Endodermal cell (in vitro differentiated cells): Measurements from ENCODE around the gene RNLS. TPM values are rescaled to one million over a fixed set of nuclear protein-coding genes. Genes with fewer than 3 reads are reported as not detected.

ENCODE experiments used
- DNase-seq: peaks from one replicate; pipeline ENCODE4 v3.0.0-alpha.2; 2017
- H3K27ac ChIP-seq: 2 replicates; pipeline ENCODE4 v1.5.1; 2013; ENCODE audit warnings: mild to moderate bottlenecking, low read depth, low read length, moderate library complexity
- H3K27me3 ChIP-seq: 2 replicates; pipeline ENCODE4 v1.6.1; 2013; ENCODE audit warnings: mild to moderate bottlenecking, low read length, moderate library complexity; ENCODE audit not compliant: insufficient read depth, control insufficient read depth, poor library complexity, severe bottlenecking
- H3K36me3 ChIP-seq: 2 replicates; pipeline ENCODE4 v1.7.0; 2013; ENCODE audit warnings: mild to moderate bottlenecking, low read length, moderate library complexity; ENCODE audit not compliant: control insufficient read depth, insufficient read depth
- H3K4me1 ChIP-seq: one replicate; pipeline ENCODE4 v1.7.0; 2013; ENCODE audit warnings: low read length; ENCODE audit not compliant: control insufficient read depth, insufficient read depth
- H3K4me3 ChIP-seq: 2 replicates; pipeline ENCODE4 v1.5.1; 2013; ENCODE audit warnings: mild to moderate bottlenecking, low read length, moderate library complexity
- H3K9ac ChIP-seq: 2 replicates; pipeline ENCODE4 v1.6.1; 2013; ENCODE audit warnings: mild to moderate bottlenecking, low read length, moderate library complexity; ENCODE audit not compliant: poor library complexity, severe bottlenecking; ENCODE audit errors: extremely low read depth
- H3K9me3 ChIP-seq: 2 replicates; pipeline ENCODE4 v1.6.1; 2013; ENCODE audit warnings: mild to moderate bottlenecking, low read length, moderate library complexity; ENCODE audit not compliant: control insufficient read depth
- H3K27ac Mint-ChIP-seq: 2 replicates; pipeline ENCODE4 v1.8.0; 2020; ENCODE audit warnings: mixed read lengths
- H3K27me3 Mint-ChIP-seq: 2 replicates; pipeline ENCODE4 v1.8.0; 2021; ENCODE audit warnings: mild to moderate bottlenecking, mixed read lengths; ENCODE audit not compliant: insufficient read depth
- H3K36me3 Mint-ChIP-seq: 2 replicates; pipeline ENCODE4 v1.8.0; 2020; ENCODE audit warnings: low read depth, mixed read lengths
- H3K4me1 Mint-ChIP-seq: 2 replicates; pipeline ENCODE4 v1.8.0; 2020; ENCODE audit warnings: mixed read lengths
- H3K4me3 Mint-ChIP-seq: 2 replicates; pipeline ENCODE4 v1.8.0; 2020; ENCODE audit warnings: mild to moderate bottlenecking, moderate library complexity, mixed read lengths
- H3K9me3 Mint-ChIP-seq: 2 replicates; pipeline ENCODE4 v1.8.0; 2020; ENCODE audit warnings: mild to moderate bottlenecking, mixed read lengths
- WGBS, 2 experiments: methylation state at CpG; one replicate each; pipeline versions ENCODE4 v1.1.5 to v1.1.7; 2013; ENCODE audit warnings: missing lambda C conversion rate in 2 of 2, mixed read lengths in 1 of 2; ENCODE audit not compliant: insufficient coverage in 1 of 2, insufficient read length in 1 of 2; 5-methylcytosine and 5-hydroxymethylcytosine counted together
- total RNA-seq, 2 donors: library from RNA; stranded (reverse); fragmentation: NEBNext Ultra II Directional in 1 of 2; extraction: Animal tissue kit (Norgen Biotek cat#: 25700) in 1 of 2; gene quantifications; 2 replicates in 1 of 2; 3 replicates in 1 of 2; pipeline ENCODE4 v1.2.1, GENCODE V29; 2021
- TF ChIP-seq, protein P1 (sequence below): fragments of 200-600 bp; sonication (generic); conservative IDR thresholded peaks from 2 replicates; pipeline ENCODE4 v1.5.0; 2021; ENCODE audit warnings: antibody characterized with exemption, mild to moderate bottlenecking

RNLS gene
- total RNA-seq, 2 donors from 2014 or later, result 10.1 to 12.3 TPM

GRCh38 chr10:88500656-88501055 is 82.5 kb downstream of the RNLS start:
- 86 to 100% methylated on average over 1 to 2 of the region's 2 CpGs for WGBS, 2 experiments

DNA sequence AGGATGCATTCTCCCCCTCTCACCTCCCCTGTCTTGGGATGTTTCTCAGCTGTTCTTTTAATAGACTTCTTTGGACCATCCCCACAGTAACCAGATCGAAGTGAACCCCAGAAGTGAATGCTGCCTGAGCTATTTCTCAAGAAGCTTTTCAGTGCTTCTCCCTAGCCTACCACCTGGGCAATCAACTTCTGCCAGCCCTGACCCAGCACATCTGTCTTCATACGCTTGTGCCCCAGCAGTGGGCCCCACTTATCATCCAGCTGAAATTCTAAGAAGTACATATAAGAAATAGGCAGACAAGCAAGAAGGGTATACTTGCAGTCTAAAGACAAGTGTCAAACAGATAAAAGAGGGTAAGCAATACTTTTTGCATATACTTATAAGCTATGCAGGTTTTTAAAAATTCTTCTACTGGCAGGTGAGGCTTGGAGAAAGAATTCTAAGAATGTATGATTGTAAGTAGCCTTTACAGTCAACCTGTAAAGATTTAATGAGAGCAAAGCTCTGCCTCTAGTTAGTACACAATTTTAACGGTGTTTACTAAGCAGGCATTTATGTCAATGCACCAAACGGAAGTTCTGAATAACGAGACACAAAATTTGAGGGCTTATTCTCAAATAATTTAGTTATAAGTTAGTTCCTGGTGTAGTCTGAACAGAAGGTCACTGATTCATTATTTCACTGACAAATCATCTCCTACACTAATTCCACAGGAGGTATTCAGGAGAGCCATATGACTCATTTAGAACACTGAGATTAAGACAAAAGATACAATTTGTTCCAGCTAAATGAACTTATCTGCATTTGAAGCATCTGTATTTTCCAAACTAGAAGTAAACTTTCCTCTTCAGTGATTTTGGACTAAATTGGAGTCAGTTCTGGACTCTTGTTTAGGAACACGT is 83.3 kb downstream of the RNLS start:
- Mint-ChIP-seq H3K4me3 (no peak overlapping the region), H3K4me1 (no peaks in the 10 kb centered on the region), H3K27ac (no peak overlapping the region), H3K36me3 (no peaks in the 10 kb centered on the region), H3K27me3 (no peaks in the 10 kb centered on the region), H3K9me3 (peaks cover 2% of the 10 kb centered on the region)
- H3K9ac ChIP-seq, result no peak overlapping the region
- no peaks in the 10 kb centered on the region for H3K27me3 ChIP-seq
- TF ChIP-seq, protein P1, sequence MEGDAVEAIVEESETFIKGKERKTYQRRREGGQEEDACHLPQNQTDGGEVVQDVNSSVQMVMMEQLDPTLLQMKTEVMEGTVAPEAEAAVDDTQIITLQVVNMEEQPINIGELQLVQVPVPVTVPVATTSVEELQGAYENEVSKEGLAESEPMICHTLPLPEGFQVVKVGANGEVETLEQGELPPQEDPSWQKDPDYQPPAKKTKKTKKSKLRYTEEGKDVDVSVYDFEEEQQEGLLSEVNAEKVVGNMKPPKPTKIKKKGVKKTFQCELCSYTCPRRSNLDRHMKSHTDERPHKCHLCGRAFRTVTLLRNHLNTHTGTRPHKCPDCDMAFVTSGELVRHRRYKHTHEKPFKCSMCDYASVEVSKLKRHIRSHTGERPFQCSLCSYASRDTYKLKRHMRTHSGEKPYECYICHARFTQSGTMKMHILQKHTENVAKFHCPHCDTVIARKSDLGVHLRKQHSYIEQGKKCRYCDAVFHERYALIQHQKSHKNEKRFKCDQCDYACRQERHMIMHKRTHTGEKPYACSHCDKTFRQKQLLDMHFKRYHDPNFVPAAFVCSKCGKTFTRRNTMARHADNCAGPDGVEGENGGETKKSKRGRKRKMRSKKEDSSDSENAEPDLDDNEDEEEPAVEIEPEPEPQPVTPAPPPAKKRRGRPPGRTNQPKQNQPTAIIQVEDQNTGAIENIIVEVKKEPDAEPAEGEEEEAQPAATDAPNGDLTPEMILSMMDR, result no peak
- H3K4me3 ChIP-seq, result no peak overlapping the region
- H3K9me3 ChIP-seq, result no peaks in the 10 kb centered on the region
- no peaks in the 10 kb centered on the region for H3K36me3 ChIP-seq
- WGBS, 2 experiments, result 91 to 92% methylated on average over 3 to 6 of the region's 6 CpGs
- DNase-seq, result no peak
- H3K4me1 ChIP-seq, result no peaks in the 10 kb centered on the region
- H3K27ac ChIP-seq, result no peak overlapping the region

More at GRCh38 chr10:88500656-88501055, 82.5 kb downstream of the RNLS start:
- Mint-ChIP-seq H3K9me3 (peaks cover 2% of the 10 kb centered on the region), H3K27ac (no peak overlapping the region), H3K4me1 (peaks cover 4% of the 10 kb centered on the region), H3K4me3 (no peak overlapping the region), H3K36me3 (no peaks in the 10 kb centered on the region), H3K27me3 (no peaks in the 10 kb centered on the region)
- H3K4me1 ChIP-seq, result no peaks in the 10 kb centered on the region
- no peak overlapping the region for H3K4me3 ChIP-seq
- TF ChIP-seq, protein P1, result no peak
- H3K27ac ChIP-seq, result no peak overlapping the region
- H3K9ac ChIP-seq, result no peak overlapping the region
- no peaks in the 10 kb centered on the region for H3K27me3 ChIP-seq
- no peaks in the 10 kb centered on the region for H3K36me3 ChIP-seq
- no peak for DNase-seq
- no peaks in the 10 kb centered on the region for H3K9me3 ChIP-seq

- Histone ChIP-seq H3K9ac (no peak overlapping the region), H3K4me3 (no peak overlapping the region), H3K4me1 (no peaks in the 10 kb centered on the region), H3K27me3 (no peaks in the 10 kb centered on the region), H3K9me3 (no peaks in the 10 kb centered on the region), H3K36me3 (no peaks in the 10 kb centered on the region), H3K27ac (no peak overlapping the region)
- TF ChIP-seq, protein P1, result no peak
- no CpG with 5 or more reads among the region's 1 CpG for WGBS, 2 experiments
- H3K4me3 Mint-ChIP-seq, result no peak overlapping the region
- H3K36me3 Mint-ChIP-seq, result no peaks in the 10 kb centered on the region
- no peak for DNase-seq
- H3K9me3 Mint-ChIP-seq, result peaks cover 2% of the 10 kb centered on the region
- H3K4me1 Mint-ChIP-seq, result peaks cover 3% of the 10 kb centered on the region
- H3K27ac Mint-ChIP-seq, result no peak overlapping the region
- no peaks in the 10 kb centered on the region for H3K27me3 Mint-ChIP-seq
Measured at GRCh38 chr10:88497913-88498312, 85.2 kb downstream of the RNLS start.
